H1 (cell line): ENCODE measurements around the gene UIMC1. TPM values are rescaled to one million over a fixed set of nuclear protein-coding genes. Genes with fewer than 3 reads are reported as not detected.

ENCODE experiments used
- CTCF ChIA-PET: fragments of 300-600 bp; sonication (Branson Sonifier 250); formaldehyde crosslinking; loops from one replicate; lab custom pipeline; 2021; ENCODE audit not compliant: partially characterized antibody; lab: Charles Lee
- POLR2A ChIA-PET: fragments of 300-600 bp; sonication (Branson Sonifier 250); formaldehyde crosslinking; loops from one replicate; lab custom pipeline; 2021; ENCODE audit warnings: inconsistent platforms; ENCODE audit not compliant: partially characterized antibody; lab: Charles Lee
- DNase-seq, 2 experiments: peaks; one replicate each; pipeline versions ENCODE4 v3.0.0 to v3.0.0-alpha.2; 2010 to 2022; ENCODE audit warnings: low spot score in 2 of 2, low read depth in 1 of 2, mixed read lengths in 1 of 2
- FAIRE-seq: peaks from 2 replicates; lab custom pipeline; 2011; peaks lifted over from hg19 to GRCh38; lab: Jason Lieb, UNC
- H2AFZ ChIP-seq: 2 replicates; pipeline ENCODE4 v1.8.1; 2012; ENCODE audit warnings: low read length, inconsistent platforms
- H2AK5ac ChIP-seq: 2 replicates; pipeline ENCODE4 v1.6.1; 2013; ENCODE audit warnings: low read depth, low read length
- H2BK120ac ChIP-seq: replicated peaks from 2 replicates; pipeline ENCODE3; 2013; ENCODE audit warnings: low read depth, low read length, inconsistent platforms
- H2BK12ac ChIP-seq: 2 replicates; pipeline ENCODE4 v1.6.1; 2013; ENCODE audit warnings: low read depth, low read length
- H2BK15ac ChIP-seq: 2 replicates; pipeline ENCODE4 v1.6.1; 2013; ENCODE audit warnings: low read length
- H2BK20ac ChIP-seq: 2 replicates; pipeline ENCODE4 v1.6.1; 2013; ENCODE audit warnings: low read length
- H2BK5ac ChIP-seq: 2 replicates; pipeline ENCODE4 v1.6.1; 2013; ENCODE audit warnings: low read depth, low read length
- H3K14ac ChIP-seq: 2 replicates; pipeline ENCODE4 v1.6.1; 2013; ENCODE audit warnings: inconsistent platforms; ENCODE audit not compliant: insufficient read length
- H3K18ac ChIP-seq: 2 replicates; pipeline ENCODE4 v1.6.1; 2013; ENCODE audit warnings: low read length; ENCODE audit errors: extremely low read depth
- H3K23ac ChIP-seq: 2 replicates; pipeline ENCODE4 v1.6.1; 2013; ENCODE audit warnings: inconsistent platforms; ENCODE audit not compliant: insufficient read length
- H3K23me2 ChIP-seq: 2 replicates; pipeline ENCODE4 v1.6.1; 2013; ENCODE audit warnings: low read depth, low read length
- H3K27ac ChIP-seq: 2 replicates; pipeline ENCODE4 v1.6.1; 2011; ENCODE audit warnings: low read depth, low read length, inconsistent platforms
- H3K27me3 ChIP-seq, 4 experiments: replicated peaks in 1 of 4; 1 replicate in 1 of 4; 2 replicates in 3 of 4; pipeline versions ENCODE4 v1.6.1 to v1.8.1; 2011 to 2013; ENCODE audit warnings: low read length in 3 of 4, mild to moderate bottlenecking in 3 of 4, inconsistent platforms in 2 of 4, mixed read lengths in 2 of 4, moderate library complexity in 1 of 4; ENCODE audit not compliant: control insufficient read depth in 3 of 4, insufficient read depth in 3 of 4; ENCODE audit errors: extremely low read depth in 1 of 4
- H3K36me3 ChIP-seq, 4 experiments: 2 replicates each; pipeline versions ENCODE4 v1.6.1 to v1.8.1; 2011 to 2013; ENCODE audit warnings: mild to moderate bottlenecking in 4 of 4, low read length in 3 of 4, moderate library complexity in 2 of 4, control low read depth in 1 of 4, inconsistent platforms in 1 of 4; ENCODE audit not compliant: insufficient read depth in 4 of 4, control insufficient read depth in 2 of 4
- H3K4ac ChIP-seq: replicated peaks from 2 replicates; pipeline ENCODE3; 2013; ENCODE audit warnings: low read length, low read depth, mixed read lengths, inconsistent platforms; ENCODE audit not compliant: insufficient read length
- H3K4me1 ChIP-seq, 4 experiments: replicated peaks in 1 of 4; 1 replicate in 1 of 4; 2 replicates in 3 of 4; pipeline versions ENCODE4 v1.6.1 to v1.8.1; 2011 to 2013; ENCODE audit warnings: low read length in 3 of 4, inconsistent platforms in 2 of 4, mixed read lengths in 1 of 4; ENCODE audit not compliant: insufficient read depth in 4 of 4, control insufficient read depth in 3 of 4
- H3K4me2 ChIP-seq, 2 experiments: 2 replicates each; pipeline versions ENCODE4 v1.6.1 to v1.8.1; 2011 to 2013; ENCODE audit warnings: low read depth in 2 of 2, low read length in 2 of 2, control low read depth in 1 of 2, inconsistent platforms in 1 of 2, mild to moderate bottlenecking in 1 of 2; ENCODE audit not compliant: insufficient read depth in 1 of 2
- H3K4me3 ChIP-seq, 4 experiments: fragments of 200-600, 300-600 bp in 1 of 4; sonication (generic), shearing (Covaris generic), sonication (Bioruptor Twin) in 1 of 4; 2 replicates each; pipeline versions ENCODE4 v1.5.1 to v1.8.1; 2011 to 2016; ENCODE audit warnings: low read length in 4 of 4, low read depth in 3 of 4, control low read depth in 2 of 4, inconsistent platforms in 2 of 4, mild to moderate bottlenecking in 2 of 4, mixed read lengths in 1 of 4, moderate library complexity in 1 of 4; ENCODE audit not compliant: insufficient read depth in 2 of 4; ENCODE audit errors: extremely low read depth in 1 of 4
- H3K56ac ChIP-seq: replicated peaks from 2 replicates; pipeline ENCODE3; 2013; ENCODE audit warnings: low read depth, mild to moderate bottlenecking, mixed read lengths, low read length, inconsistent platforms; ENCODE audit not compliant: insufficient read length
- H3K79me1 ChIP-seq: 2 replicates; pipeline ENCODE4 v1.6.1; 2013; ENCODE audit warnings: low read depth, low read length, control low read depth
- H3K79me2 ChIP-seq, 2 experiments: 2 replicates each; pipeline versions ENCODE4 v1.6.1 to v1.8.1; 2012 to 2013; ENCODE audit warnings: low read length in 2 of 2, mild to moderate bottlenecking in 2 of 2, inconsistent platforms in 1 of 2; ENCODE audit not compliant: insufficient read depth in 2 of 2, control insufficient read depth in 1 of 2
- H3K9ac ChIP-seq, 4 experiments: replicated peaks in 1 of 4; 1 replicate in 1 of 4; 2 replicates in 3 of 4; pipeline versions ENCODE4 v1.6.1 to v1.8.1; 2011 to 2013; ENCODE audit warnings: low read depth in 3 of 4, low read length in 3 of 4, control low read depth in 2 of 4, mild to moderate bottlenecking in 2 of 4, moderate library complexity in 2 of 4, inconsistent platforms in 1 of 4; ENCODE audit errors: extremely low read depth in 1 of 4
- H3K9me3 ChIP-seq, 2 experiments: 2 replicates each; pipeline versions ENCODE4 v1.6.1 to v1.8.1; 2012 to 2013; ENCODE audit warnings: mild to moderate bottlenecking in 2 of 2, moderate library complexity in 2 of 2, control low read depth in 1 of 2, inconsistent platforms in 1 of 2, low read depth in 1 of 2, low read length in 1 of 2, mixed read lengths in 1 of 2; ENCODE audit not compliant: insufficient read depth in 2 of 2
- H4K20me1 ChIP-seq, 2 experiments: replicated peaks in 1 of 2; 2 replicates each; pipeline versions ENCODE3 to v1.8.1; 2011 to 2013; ENCODE audit warnings: inconsistent platforms in 2 of 2, low read length in 2 of 2, mild to moderate bottlenecking in 1 of 2; ENCODE audit not compliant: insufficient read depth in 2 of 2, control insufficient read depth in 1 of 2
- H4K5ac ChIP-seq: 2 replicates; pipeline ENCODE4 v1.6.1; 2013; ENCODE audit warnings: low read length, low read depth, mixed read lengths, inconsistent platforms; ENCODE audit not compliant: insufficient read length
- H4K8ac ChIP-seq: 2 replicates; pipeline ENCODE4 v1.8.0; 2013; ENCODE audit warnings: mild to moderate bottlenecking, moderate library complexity, low read length, inconsistent platforms; ENCODE audit not compliant: insufficient read depth; ENCODE audit errors: extremely low read depth
- H4K91ac ChIP-seq: replicated peaks from 2 replicates; pipeline ENCODE3; 2013; ENCODE audit warnings: low read length, mixed read lengths, inconsistent platforms; ENCODE audit not compliant: insufficient read length
- ATF3 ChIP-seq: IDR thresholded peaks from 2 replicates; pipeline ENCODE4 v1.6.1; 2011; ENCODE audit warnings: low read depth, mild to moderate bottlenecking, low read length; ENCODE audit not compliant: insufficient read depth
- CEBPB ChIP-seq: IDR thresholded peaks from 2 replicates; pipeline ENCODE4 v1.6.1; 2012; ENCODE audit warnings: low read depth, low read length
- KDM1A ChIP-seq: fragments of 200-600, 300-600 bp; sonication (generic); IDR thresholded peaks from 2 replicates; pipeline ENCODE4 v1.7.1; 2016; ENCODE audit warnings: mild to moderate bottlenecking, low read length, borderline replicate concordance
- KDM5A ChIP-seq: fragments of 200-600 bp; IDR thresholded peaks from 2 replicates; pipeline ENCODE4 v1.7.1; 2012; ENCODE audit warnings: mild to moderate bottlenecking, low read length, inconsistent platforms, mixed read lengths
- MAFK ChIP-seq: IDR thresholded peaks from 2 replicates; pipeline ENCODE4 v1.6.1; 2012; ENCODE audit warnings: low read depth, mild to moderate bottlenecking, improper control_type of control experiment, low read length
- RFX5 ChIP-seq: IDR thresholded peaks from 2 replicates; pipeline ENCODE4 v1.6.1; 2011; ENCODE audit warnings: low read depth, low read length, improper control_type of control experiment, borderline replicate concordance
- SP2 ChIP-seq: IDR thresholded peaks from 2 replicates; pipeline ENCODE4 v1.6.1; 2012; ENCODE audit warnings: mild to moderate bottlenecking, low read length, inconsistent platforms
- TAF1 ChIP-seq: IDR thresholded peaks from 2 replicates; pipeline ENCODE4 v1.6.1; 2011; ENCODE audit warnings: mild to moderate bottlenecking, low read depth, low read length
- TCF12 ChIP-seq: IDR thresholded peaks from 2 replicates; pipeline ENCODE4 v1.6.1; 2011; ENCODE audit warnings: low read depth, mild to moderate bottlenecking, low read length
- WGBS, 2 experiments: shearing (Covaris generic) in 1 of 2; methylation state at CpG; one replicate each; pipeline versions ENCODE4 v1.1.6 to v1.1.7; 2013 to 2015; ENCODE audit warnings: low lambda C conversion rate in 2 of 2, mixed read lengths in 2 of 2, inconsistent platforms in 1 of 2, low coverage in 1 of 2, missing lambda C conversion rate in 1 of 2; ENCODE audit not compliant: insufficient replicate concordance in 2 of 2, insufficient coverage in 1 of 2, insufficient read length in 1 of 2; ENCODE audit errors: extremely low coverage in 1 of 2, missing lambda C conversion rate in 1 of 2; 5-methylcytosine and 5-hydroxymethylcytosine counted together
- polyA plus RNA-seq, 7 experiments: library from polyadenylated mRNA; depleted of rRNA in 3 of 7; stranded (reverse) in 5 of 7; unstranded in 2 of 7; fragments of >200 nt in 5 of 7; fragments of 200-250 nt in 2 of 7; gene quantifications; 1 replicate in 5 of 7; 2 replicates in 1 of 7; 4 replicates in 1 of 7; pipeline versions ENCODE4 v1.2.1 to v1.2.3, GENCODE V29; 2011 to 2013; ENCODE audit warnings: missing spikeins in 2 of 7, mixed read lengths in 2 of 7
- total RNA-seq: library from RNA; stranded (reverse); fragmentation: NEBNext Ultra II Directional; extraction: Animal tissue kit (Norgen Biotek cat#: 25700); gene quantifications from 2 replicates; pipeline ENCODE4 v1.2.1, GENCODE V29; 2021

Gene UIMC1
- total and polyA plus RNA-seq, 2 of the 8 experiments (the other 6 are each of a cell fraction or from before 2014, with no cell fraction given), result 12.8 to 43.7 TPM

- no peak overlapping the region for H2BK120ac ChIP-seq
- no peaks in the 10 kb centered on the region for H3K9me3 ChIP-seq
- H4K20me1 ChIP-seq, result peaks cover 1 to 2% of the 10 kb centered on the region in 2 experiments
- H2BK12ac ChIP-seq, result 0 out of 2 replicates have a peak overlapping the region, but pooled peaks have one; percentile 9
- 89% methylated on average over 18 of the region's 18 CpGs; no CpG with 5 or more reads in 1 of the 2 experiments for WGBS, 2 experiments
- no peak overlapping the region for H3K18ac ChIP-seq
- no peak overlapping the region for H3K27ac ChIP-seq
- H3K79me1 ChIP-seq, result no peaks in the 10 kb centered on the region
- no peak overlapping the region; the same call in 1 of the 2 replicates for H4K8ac ChIP-seq
- H3K79me2 ChIP-seq, result no peaks in the 10 kb centered on the region
- DNase-seq, result no peak
- no peak overlapping the region for H3K14ac ChIP-seq
- FAIRE-seq, result no peak
- H3K23ac ChIP-seq, result no peak overlapping the region
- no peak overlapping the region for H4K5ac ChIP-seq
- TF ChIP-seq SP2 (no peak), RFX5 (no peak), TAF1 (no peak), KDM1A (no peak), ATF3 (no peak), KDM5A (no peak), CEBPB (no peak), MAFK (no peak), TCF12 (no peak)
- H3K23me2 ChIP-seq, result no peaks in the 10 kb centered on the region
- no peak overlapping the region for H3K4me3 ChIP-seq
- no peak overlapping the region for H3K4ac ChIP-seq
- POLR2A ChIA-PET, result no interaction called here
- no peaks in the 10 kb centered on the region for H3K27me3 ChIP-seq
- CTCF ChIA-PET, result interaction anchor here (2.2 to 2.3 kb wide), 2 partner anchors 15 to 195 kb away, joined by 6 to 9 read pairs; no protein-coding TSS in a partner anchor
- no peak overlapping the region for H2BK5ac ChIP-seq
- H3K9ac ChIP-seq, result no peak overlapping the region
- no peak overlapping the region for H3K56ac ChIP-seq
- H2BK20ac ChIP-seq, result no peak overlapping the region
- H3K4me1 ChIP-seq, result no peaks in the 10 kb centered on the region
- H2AFZ ChIP-seq, result no peak overlapping the region
- H3K4me2 ChIP-seq, result no peak overlapping the region
- no peaks in the 10 kb centered on the region for H3K36me3 ChIP-seq
- no peak overlapping the region for H2BK15ac ChIP-seq
- no peak overlapping the region for H2AK5ac ChIP-seq
- H4K91ac ChIP-seq, result no peak overlapping the region
Measured at GRCh38 chr5:176855598-176855997, 151.0 kb downstream of the UIMC1 start.
